Kidney (tissue), 14 donors: ENCODE results near the gene KCNB1. TPM values are rescaled to one million over a fixed set of nuclear protein-coding genes. Genes with fewer than 3 reads are reported as not detected.

Experiments used
- DNase-seq, 5 donors: peaks; one replicate each; pipeline ENCODE4 v3.0.0-alpha.2; 2013 to 2020
- FAIRE-seq: peaks from 2 replicates; lab custom pipeline; 2012; peaks lifted over from hg19 to GRCh38; lab: Jason Lieb, UNC
- H3K27ac ChIP-seq, 2 donors: one replicate each; pipeline ENCODE4 v1.7.0; 2013; ENCODE audit warnings: low read depth in 2 of 2, low read length in 2 of 2, inconsistent platforms in 1 of 2
- H3K27me3 ChIP-seq: one replicate; pipeline ENCODE4 v1.7.1; 2013; ENCODE audit warnings: low read length, inconsistent platforms; ENCODE audit not compliant: control insufficient read depth, insufficient read depth
- H3K36me3 ChIP-seq, 3 donors: one replicate each; pipeline versions ENCODE4 v1.7.0 to v1.7.1; 2013; ENCODE audit warnings: low read length in 3 of 3, control low read depth in 1 of 3, inconsistent platforms in 1 of 3; ENCODE audit not compliant: insufficient read depth in 3 of 3, control insufficient read depth in 2 of 3
- H3K4me1 ChIP-seq, 3 donors: one replicate each; pipeline versions ENCODE4 v1.7.0 to v1.7.1; 2013; ENCODE audit warnings: low read length in 3 of 3, inconsistent platforms in 1 of 3, low read depth in 1 of 3; ENCODE audit not compliant: control insufficient read depth in 2 of 3, insufficient read depth in 2 of 3
- H3K4me3 ChIP-seq, 3 donors: one replicate each; pipeline versions ENCODE4 v1.7.0 to v1.8.1; 2013; ENCODE audit warnings: low read length in 3 of 3, control low read depth in 1 of 3, inconsistent platforms in 1 of 3
- H3K9ac ChIP-seq, 3 donors: one replicate each; pipeline versions ENCODE4 v1.7.0 to v1.7.1; 2013; ENCODE audit warnings: low read length in 3 of 3, control low read depth in 1 of 3, inconsistent platforms in 1 of 3
- H3K9me3 ChIP-seq, 3 donors: one replicate each; pipeline versions ENCODE4 v1.7.0 to v1.7.1; 2013; ENCODE audit warnings: low read length in 3 of 3, control low read depth in 1 of 3, inconsistent platforms in 1 of 3; ENCODE audit not compliant: control insufficient read depth in 2 of 3, insufficient read depth in 1 of 3
- intact Hi-C: fragments of 100-400 bp; cut with DNase I; formaldehyde crosslinking; loops from one replicate; pipeline ENCODE4 v1.11.1; 2022
- polyA plus RNA-seq: library from polyadenylated mRNA; stranded (reverse); fragments of 350-450 nt; fragmentation: Illumina TruSeq; extraction: RNeasy Lipid Tissue Mini Kit (QIAGEN cat#74804); gene quantifications from one replicate; pipeline ENCODE4 v1.2.3, GENCODE V29; 2014; ENCODE audit warnings: low read depth, low replicate concordance; ENCODE audit not compliant: insufficient read depth
- total RNA-seq: library from RNA; stranded (reverse); fragmentation: NEBNext Ultra II Directional; extraction: Animal tissue kit (Norgen Biotek cat#: 25700); gene quantifications from one replicate; pipeline ENCODE4 v1.2.1, GENCODE V29; 2021
- TF ChIP-seq, protein P1 (sequence below): IDR thresholded peaks from 3 replicates; pipeline ENCODE4 v1.5.1; 2012; ENCODE audit warnings: mild to moderate bottlenecking, moderate library complexity, borderline replicate concordance; ENCODE audit not compliant: insufficient read depth; ENCODE audit errors: extremely low read depth
- donor health status: control.
- donor health status: control.
- donor health status: control.
- donor health status: control.
- donor health status: control.
- donor health status: DM: yes; HTN: yes; CAD: no.
- donor health status: Normal renal cell carcinoma (clear cell type).

The KCNB1 gene
- total and polyA plus RNA-seq, 2 donors from 2014 or later, result 0.26 to 1.2 TPM

DNA sequence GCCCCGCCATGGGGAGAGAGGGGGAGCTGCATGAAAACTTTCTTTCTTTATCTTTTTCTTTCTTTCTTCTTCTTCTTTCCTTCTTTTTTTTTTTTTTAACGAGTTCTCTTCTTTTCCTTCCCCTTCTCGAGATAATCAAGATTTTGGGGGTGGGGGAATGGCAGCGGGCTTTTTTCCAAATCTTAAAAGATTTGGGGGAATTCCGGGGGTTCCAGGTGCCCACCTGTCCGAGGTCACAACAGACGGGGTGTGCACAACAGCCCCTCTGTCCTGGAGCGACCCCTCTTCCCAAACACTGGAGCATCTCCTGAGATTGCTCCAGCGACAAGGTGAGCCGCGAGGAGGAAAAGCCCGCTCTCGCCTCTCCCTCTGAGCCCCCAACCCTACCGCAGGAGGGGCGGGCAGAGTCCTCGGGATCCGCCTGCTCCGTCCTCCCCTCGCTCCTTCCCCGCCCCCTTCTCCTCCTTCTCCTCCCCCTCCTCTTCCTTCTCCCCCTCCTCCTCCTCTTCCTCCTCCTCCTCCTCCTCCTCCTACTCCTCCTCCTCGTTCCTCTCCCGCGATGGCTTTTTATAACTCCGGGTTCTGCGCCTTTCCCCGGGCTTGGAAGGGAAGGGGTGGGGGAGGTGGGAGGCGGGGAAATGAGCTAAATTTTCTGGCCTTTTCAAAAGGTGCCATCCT is 689 bp upstream of the KCNB1 start:
- DNase-seq (peak in 3 of 5 donors; percentile 31 to 64 (median 46)), FAIRE-seq (no peak)
- no peak overlapping the region for H3K27ac ChIP-seq
- TF ChIP-seq, protein P1, sequence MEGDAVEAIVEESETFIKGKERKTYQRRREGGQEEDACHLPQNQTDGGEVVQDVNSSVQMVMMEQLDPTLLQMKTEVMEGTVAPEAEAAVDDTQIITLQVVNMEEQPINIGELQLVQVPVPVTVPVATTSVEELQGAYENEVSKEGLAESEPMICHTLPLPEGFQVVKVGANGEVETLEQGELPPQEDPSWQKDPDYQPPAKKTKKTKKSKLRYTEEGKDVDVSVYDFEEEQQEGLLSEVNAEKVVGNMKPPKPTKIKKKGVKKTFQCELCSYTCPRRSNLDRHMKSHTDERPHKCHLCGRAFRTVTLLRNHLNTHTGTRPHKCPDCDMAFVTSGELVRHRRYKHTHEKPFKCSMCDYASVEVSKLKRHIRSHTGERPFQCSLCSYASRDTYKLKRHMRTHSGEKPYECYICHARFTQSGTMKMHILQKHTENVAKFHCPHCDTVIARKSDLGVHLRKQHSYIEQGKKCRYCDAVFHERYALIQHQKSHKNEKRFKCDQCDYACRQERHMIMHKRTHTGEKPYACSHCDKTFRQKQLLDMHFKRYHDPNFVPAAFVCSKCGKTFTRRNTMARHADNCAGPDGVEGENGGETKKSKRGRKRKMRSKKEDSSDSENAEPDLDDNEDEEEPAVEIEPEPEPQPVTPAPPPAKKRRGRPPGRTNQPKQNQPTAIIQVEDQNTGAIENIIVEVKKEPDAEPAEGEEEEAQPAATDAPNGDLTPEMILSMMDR, result no peak
- H3K36me3 ChIP-seq, result no peaks in the 10 kb centered on the region
- no peaks in the 10 kb centered on the region for H3K9me3 ChIP-seq
- H3K27me3 ChIP-seq, result no peaks in the 10 kb centered on the region
- H3K4me1 ChIP-seq, result peaks cover 0 to 3% (median 0%) of the 10 kb centered on the region in 3 donors
- no peak overlapping the region for H3K9ac ChIP-seq
- H3K4me3 ChIP-seq, result no peak overlapping the region
- intact Hi-C loops, result no loop called here

DNA sequence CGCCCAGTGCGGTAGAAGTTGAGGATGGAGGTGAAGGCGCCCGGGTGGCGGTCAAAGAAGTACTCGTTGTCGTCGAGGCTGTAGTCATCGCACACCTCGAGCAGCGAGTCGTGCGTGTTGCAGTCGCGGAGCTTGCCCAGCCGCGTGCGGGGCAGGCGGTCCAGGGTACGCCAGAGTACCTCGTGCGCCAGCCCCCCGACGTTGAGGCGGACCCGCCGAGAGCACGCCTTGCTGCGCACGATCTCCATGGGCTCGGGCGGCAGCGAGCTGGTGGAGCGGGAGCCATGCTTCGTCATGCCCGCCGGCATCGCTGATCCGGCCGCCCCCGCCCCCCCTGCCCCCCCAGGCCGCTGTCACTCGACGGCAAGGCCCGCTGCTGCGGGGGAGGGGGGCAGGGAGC is 295 bp downstream of the KCNB1 start:
- no peak overlapping the region for H3K27ac ChIP-seq
- intact Hi-C loops, result no loop called here
- FAIRE-seq (no peak), DNase-seq (peak in 1 of 5 donors; percentile 68)
- no peaks in the 10 kb centered on the region for H3K9me3 ChIP-seq
- H3K36me3 ChIP-seq, result no peaks in the 10 kb centered on the region
- TF ChIP-seq, protein P1, result no peak
- H3K4me1 ChIP-seq, result peaks cover 0 to 3% (median 0%) of the 10 kb centered on the region in 3 donors
- no peaks in the 10 kb centered on the region for H3K27me3 ChIP-seq
- H3K4me3 ChIP-seq, result no peak overlapping the region
- no peak overlapping the region for H3K9ac ChIP-seq

DNA sequence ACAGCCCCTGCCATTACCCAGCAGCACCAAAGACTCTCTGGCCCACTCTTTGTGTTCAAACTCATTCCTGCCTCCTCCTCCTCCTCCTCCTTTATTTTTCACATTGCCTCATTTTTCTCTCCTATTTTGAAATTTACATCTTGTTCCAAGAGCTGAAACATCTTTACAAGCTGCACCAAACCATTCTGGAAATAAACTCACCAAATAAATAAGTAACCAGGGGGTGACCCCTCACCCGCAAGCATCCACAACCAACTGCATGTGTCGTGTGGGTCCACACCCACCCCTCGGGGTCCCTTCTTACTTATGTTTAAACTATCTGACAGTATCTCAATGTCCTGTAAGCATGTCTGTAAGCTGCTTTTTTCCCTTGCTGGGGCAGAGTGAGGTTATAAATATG is 1.4 kb downstream of the KCNB1 start:
- FAIRE-seq, result no peak
- no peaks in the 10 kb centered on the region for H3K9me3 ChIP-seq
- no peak overlapping the region for H3K4me3 ChIP-seq
- DNase-seq, result no peak
- no peaks in the 10 kb centered on the region for H3K36me3 ChIP-seq
- H3K9ac ChIP-seq, result no peak overlapping the region
- TF ChIP-seq, protein P1, result no peak
- H3K4me1 ChIP-seq, result peaks cover 0 to 3% (median 0%) of the 10 kb centered on the region in 3 donors
- intact Hi-C loops, result no loop called here
- no peak overlapping the region for H3K27ac ChIP-seq
- no peaks in the 10 kb centered on the region for H3K27me3 ChIP-seq
